Astrocyte (in vitro differentiated cells and primary cell): Measurements from ENCODE around the gene PBLD.

Experiments
- CTCF ChIP-seq: IDR thresholded peaks from 2 replicates; pipeline ENCODE4 v1.5.1; 2011; ENCODE audit warnings: low read depth, mild to moderate bottlenecking, inconsistent platforms, low read length, moderate library complexity; ENCODE audit not compliant: insufficient read depth
- EZH2 ChIP-seq: IDR thresholded peaks from 2 replicates; pipeline ENCODE4 v1.6.1; 2012; ENCODE audit warnings: mild to moderate bottlenecking, low read length, inconsistent platforms; ENCODE audit not compliant: insufficient read depth

GRCh38 chr10:68364101-68364886 is 31.6 kb upstream of the PBLD start:
- no peak for TF ChIP-seq CTCF
- no peak for TF ChIP-seq EZH2
